Measurements from ENCODE around the gene BLZF1.
"Not testable (repeated sequence)": the region's sequence is repeated elsewhere in the genome, so short reads cannot be mapped to it uniquely, and the experiment has no call there.

The BLZF1 gene

GRCh38 chr1:169334727-169335126 is 33.3 kb upstream of the BLZF1 start:
- H3K79me2 ChIP-seq (ENCODE audit: control insufficient read depth, insufficient read depth, low read length, unreplicated experiment); H3K36me3 ChIP-seq (ENCODE audit: insufficient read depth, low read length); H3K27ac ChIP-seq (ENCODE audit: low read depth, low read length); H3K27me3 ChIP-seq (ENCODE audit: insufficient read depth, low read length); H2AFZ ChIP-seq (ENCODE audit: low read length, unreplicated experiment); H3K4me3 ChIP-seq (ENCODE audit: low read depth, low read length); H3K4me1 ChIP-seq (ENCODE audit: control insufficient read depth, insufficient read depth, low read length, unreplicated experiment): not testable (repeated sequence)

DNA sequence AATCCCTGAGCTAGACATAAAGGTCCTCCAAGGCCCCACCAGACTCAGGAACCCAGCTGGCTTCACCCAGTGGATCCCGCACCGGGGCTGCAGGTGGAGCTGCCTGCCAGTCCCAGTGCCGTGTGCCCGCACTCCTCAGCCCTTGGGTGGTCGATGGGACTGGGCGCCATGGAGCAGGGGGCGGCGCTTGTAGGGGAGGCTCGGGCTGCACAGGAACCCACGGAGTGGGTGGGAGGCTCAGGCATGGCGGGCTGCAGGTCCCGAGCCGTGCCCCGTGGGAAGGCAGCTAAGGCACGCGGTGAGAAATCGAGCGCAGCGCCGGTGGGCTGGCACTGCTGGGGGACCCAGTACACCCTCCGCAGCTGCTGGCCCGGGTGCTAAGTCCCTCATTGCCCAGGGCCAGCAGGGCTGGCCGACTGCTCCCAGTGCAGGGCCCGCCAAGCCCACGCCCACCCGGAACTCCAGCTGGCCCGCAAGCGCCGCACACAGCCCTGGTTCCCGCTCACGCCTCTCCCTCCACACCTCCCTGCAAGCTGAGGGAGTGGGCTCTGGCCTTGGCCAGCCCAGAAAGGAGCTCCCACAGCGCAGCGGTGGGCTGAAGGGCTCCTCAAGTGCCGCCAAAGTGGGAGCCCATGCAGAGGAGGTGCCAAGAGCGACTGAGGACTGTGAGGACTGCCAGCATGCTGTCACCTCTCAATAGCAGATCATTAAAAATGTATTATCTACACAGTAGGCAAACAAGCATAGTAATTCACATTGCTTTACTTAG is 30.9 kb upstream of the BLZF1 start:
- H2AFZ ChIP-seq (ENCODE audit: low read length, unreplicated experiment); H3K79me2 ChIP-seq (ENCODE audit: control insufficient read depth, insufficient read depth, low read length, unreplicated experiment); H3K27me3 ChIP-seq (ENCODE audit: insufficient read depth, low read length); H3K27ac ChIP-seq (ENCODE audit: low read depth, low read length); H3K4me3 ChIP-seq (ENCODE audit: low read depth, low read length); H3K4me1 ChIP-seq (ENCODE audit: control insufficient read depth, insufficient read depth, low read length, unreplicated experiment); H3K36me3 ChIP-seq (ENCODE audit: insufficient read depth, low read length): not testable (repeated sequence)

- Histone ChIP-seq H3K27ac (ENCODE audit: low read depth, low read length) (no peak overlapping the region), H3K36me3 (ENCODE audit: insufficient read depth, low read length) (no peaks in the 10 kb centered on the region), H3K79me2 (ENCODE audit: control insufficient read depth, insufficient read depth, low read length, unreplicated experiment) (peaks cover 4% of the 10 kb centered on the region), H2AFZ (ENCODE audit: low read length, unreplicated experiment) (no peak overlapping the region), H3K4me1 (ENCODE audit: control insufficient read depth, insufficient read depth, low read length, unreplicated experiment) (no peaks in the 10 kb centered on the region), H3K27me3 (ENCODE audit: insufficient read depth, low read length) (no peaks in the 10 kb centered on the region), H3K4me3 (ENCODE audit: low read depth, low read length) (no peak overlapping the region)
These were observed 29.4 kb upstream of the BLZF1 start for GRCh38 chr1:169338617-169339016.

- Histone ChIP-seq H3K4me3 (ENCODE audit: low read depth, low read length) (no peak overlapping the region), H3K27ac (ENCODE audit: low read depth, low read length) (no peak overlapping the region), H3K36me3 (ENCODE audit: insufficient read depth, low read length) (no peaks in the 10 kb centered on the region), H3K27me3 (ENCODE audit: insufficient read depth, low read length) (no peaks in the 10 kb centered on the region), H2AFZ (ENCODE audit: low read length, unreplicated experiment) (no peak overlapping the region), H3K79me2 (ENCODE audit: control insufficient read depth, insufficient read depth, low read length, unreplicated experiment) (peaks cover 4% of the 10 kb centered on the region), H3K4me1 (ENCODE audit: control insufficient read depth, insufficient read depth, low read length, unreplicated experiment) (no peaks in the 10 kb centered on the region)
These were observed 28.2 kb upstream of the BLZF1 start for GRCh38 chr1:169339773-169340172.

DNA sequence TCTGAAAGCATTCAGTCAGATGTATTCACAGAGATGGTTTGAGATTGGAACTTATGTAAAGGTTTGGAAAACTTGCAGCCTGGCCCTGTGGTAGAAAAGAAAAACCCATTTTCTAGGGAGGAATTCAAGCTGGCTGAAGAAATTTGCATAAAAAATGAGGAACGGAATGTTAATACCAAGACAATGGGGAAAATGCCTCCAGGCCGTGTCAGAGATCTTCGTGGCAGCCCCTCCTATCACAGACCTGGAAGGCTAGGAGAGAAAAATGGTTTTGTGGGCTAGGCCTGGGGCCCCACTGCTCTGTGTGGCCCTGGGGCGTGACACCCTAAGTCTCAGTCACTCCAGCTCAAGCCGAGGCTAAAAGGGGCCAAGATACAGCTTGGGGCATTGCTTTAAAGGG is 27.1 kb upstream of the BLZF1 start:
- no peak overlapping the region for H3K4me3 ChIP-seq (ENCODE audit: low read depth, low read length)
- no peak overlapping the region for H3K27ac ChIP-seq (ENCODE audit: low read depth, low read length)
- H3K4me1 ChIP-seq (ENCODE audit: control insufficient read depth, insufficient read depth, low read length, unreplicated experiment): no peaks in the 10 kb centered on the region
- no peaks in the 10 kb centered on the region for H3K27me3 ChIP-seq (ENCODE audit: insufficient read depth, low read length)
- no peak overlapping the region for H2AFZ ChIP-seq (ENCODE audit: low read length, unreplicated experiment)
- no peaks in the 10 kb centered on the region for H3K36me3 ChIP-seq (ENCODE audit: insufficient read depth, low read length)
- H3K79me2 ChIP-seq (ENCODE audit: control insufficient read depth, insufficient read depth, low read length, unreplicated experiment): peaks cover 4% of the 10 kb centered on the region

GRCh38 chr1:169342096-169342495 is 25.9 kb upstream of the BLZF1 start:
- H3K4me3 ChIP-seq (ENCODE audit: low read depth, low read length); H3K27me3 ChIP-seq (ENCODE audit: insufficient read depth, low read length); H3K79me2 ChIP-seq (ENCODE audit: control insufficient read depth, insufficient read depth, low read length, unreplicated experiment); H2AFZ ChIP-seq (ENCODE audit: low read length, unreplicated experiment); H3K4me1 ChIP-seq (ENCODE audit: control insufficient read depth, insufficient read depth, low read length, unreplicated experiment); H3K27ac ChIP-seq (ENCODE audit: low read depth, low read length); H3K36me3 ChIP-seq (ENCODE audit: insufficient read depth, low read length): not testable (repeated sequence)

DNA sequence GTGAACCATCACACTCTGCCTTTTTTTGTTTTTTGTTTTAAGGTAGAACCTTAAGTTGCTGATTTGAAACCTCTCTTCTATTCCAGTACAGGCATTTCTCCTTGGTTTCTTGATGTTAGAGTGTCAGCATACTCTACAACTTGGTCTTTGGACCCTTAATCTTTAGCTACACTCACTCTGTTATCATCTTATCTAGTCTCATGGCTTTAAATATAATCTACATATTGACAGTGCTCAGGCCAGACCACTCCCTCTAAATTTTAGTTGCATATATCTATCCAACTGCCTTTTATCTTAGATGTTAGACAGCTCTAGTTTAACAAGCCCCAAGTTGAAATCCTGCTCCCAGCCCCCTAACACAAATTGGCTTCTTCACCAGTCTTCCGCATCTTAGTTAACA is 22.5 kb upstream of the BLZF1 start:
- Histone ChIP-seq H3K4me1 (ENCODE audit: control insufficient read depth, insufficient read depth, low read length, unreplicated experiment) (peaks cover 6% of the 10 kb centered on the region), H3K4me3 (ENCODE audit: low read depth, low read length) (no peak overlapping the region), H3K27ac (ENCODE audit: low read depth, low read length) (no peak overlapping the region)

GRCh38 chr1:169346036-169346589 is 21.9 kb upstream of the BLZF1 start:
- no peak overlapping the region for H3K27ac ChIP-seq (ENCODE audit: low read depth, low read length)
- no peak overlapping the region for H3K4me3 ChIP-seq (ENCODE audit: low read depth, low read length)
- H2AFZ ChIP-seq (ENCODE audit: low read length, unreplicated experiment): no peak overlapping the region
- H3K36me3 ChIP-seq (ENCODE audit: insufficient read depth, low read length): no peaks in the 10 kb centered on the region
- H3K4me1 ChIP-seq (ENCODE audit: control insufficient read depth, insufficient read depth, low read length, unreplicated experiment): peaks cover 6% of the 10 kb centered on the region
- H3K79me2 ChIP-seq (ENCODE audit: control insufficient read depth, insufficient read depth, low read length, unreplicated experiment): peaks cover 12% of the 10 kb centered on the region
- H3K27me3 ChIP-seq (ENCODE audit: insufficient read depth, low read length): no peaks in the 10 kb centered on the region

More for the DNA sequence above, 22.5 kb upstream of the BLZF1 start:
- Histone ChIP-seq H3K36me3 (ENCODE audit: insufficient read depth, low read length) (no peaks in the 10 kb centered on the region), H3K27me3 (ENCODE audit: insufficient read depth, low read length) (no peaks in the 10 kb centered on the region), H3K79me2 (ENCODE audit: control insufficient read depth, insufficient read depth, low read length, unreplicated experiment) (peaks cover 9% of the 10 kb centered on the region), H2AFZ (ENCODE audit: low read length, unreplicated experiment) (no peak overlapping the region)

- Histone ChIP-seq H3K79me2 (ENCODE audit: control insufficient read depth, insufficient read depth, low read length, unreplicated experiment) (peaks cover 12% of the 10 kb centered on the region), H3K4me3 (ENCODE audit: low read depth, low read length) (no peak overlapping the region), H2AFZ (ENCODE audit: low read length, unreplicated experiment) (no peak overlapping the region), H3K27me3 (ENCODE audit: insufficient read depth, low read length) (no peaks in the 10 kb centered on the region), H3K4me1 (ENCODE audit: control insufficient read depth, insufficient read depth, low read length, unreplicated experiment) (peaks cover 6% of the 10 kb centered on the region), H3K27ac (ENCODE audit: low read depth, low read length) (no peak overlapping the region), H3K36me3 (ENCODE audit: insufficient read depth, low read length) (no peaks in the 10 kb centered on the region)
These were observed 20.2 kb upstream of the BLZF1 start for GRCh38 chr1:169347688-169348382.

- H3K27me3 ChIP-seq (ENCODE audit: insufficient read depth, low read length): no peaks in the 10 kb centered on the region
- no peak overlapping the region for H3K27ac ChIP-seq (ENCODE audit: low read depth, low read length)
- peaks cover 6% of the 10 kb centered on the region for H3K4me1 ChIP-seq (ENCODE audit: control insufficient read depth, insufficient read depth, low read length, unreplicated experiment)
- no peaks in the 10 kb centered on the region for H3K36me3 ChIP-seq (ENCODE audit: insufficient read depth, low read length)
- no peak overlapping the region for H2AFZ ChIP-seq (ENCODE audit: low read length, unreplicated experiment)
- peaks cover 15% of the 10 kb centered on the region for H3K79me2 ChIP-seq (ENCODE audit: control insufficient read depth, insufficient read depth, low read length, unreplicated experiment)
- no peak overlapping the region for H3K4me3 ChIP-seq (ENCODE audit: low read depth, low read length)
These were observed 19.5 kb upstream of the BLZF1 start for GRCh38 chr1:169348383-169349036.

Measured in ACC112 (cell line).